Measurements from ENCODE around the gene TTLL8. TPM values are rescaled to one million over a fixed set of nuclear protein-coding genes. Genes with fewer than 3 reads are reported as not detected.

TTLL8 gene
- total RNA-seq (not detected), polyA plus RNA-seq (not detected)
- long read RNA-seq, donor 1 = 0 reads
- long read RNA-seq, donor 2 = 0 reads
- long read RNA-seq, donor 3 = 0 reads
- long read RNA-seq, donor 4 = 0 reads
- long read RNA-seq, donor 5 = 0 reads
- long read RNA-seq, donor 6 = 0 reads
- long read RNA-seq, donor 7 = 0 reads
- long read RNA-seq, donor 8 = 0 reads
- long read RNA-seq, donor 9 = 0 reads
- long read RNA-seq, donor 10 = 0 reads

DNA sequence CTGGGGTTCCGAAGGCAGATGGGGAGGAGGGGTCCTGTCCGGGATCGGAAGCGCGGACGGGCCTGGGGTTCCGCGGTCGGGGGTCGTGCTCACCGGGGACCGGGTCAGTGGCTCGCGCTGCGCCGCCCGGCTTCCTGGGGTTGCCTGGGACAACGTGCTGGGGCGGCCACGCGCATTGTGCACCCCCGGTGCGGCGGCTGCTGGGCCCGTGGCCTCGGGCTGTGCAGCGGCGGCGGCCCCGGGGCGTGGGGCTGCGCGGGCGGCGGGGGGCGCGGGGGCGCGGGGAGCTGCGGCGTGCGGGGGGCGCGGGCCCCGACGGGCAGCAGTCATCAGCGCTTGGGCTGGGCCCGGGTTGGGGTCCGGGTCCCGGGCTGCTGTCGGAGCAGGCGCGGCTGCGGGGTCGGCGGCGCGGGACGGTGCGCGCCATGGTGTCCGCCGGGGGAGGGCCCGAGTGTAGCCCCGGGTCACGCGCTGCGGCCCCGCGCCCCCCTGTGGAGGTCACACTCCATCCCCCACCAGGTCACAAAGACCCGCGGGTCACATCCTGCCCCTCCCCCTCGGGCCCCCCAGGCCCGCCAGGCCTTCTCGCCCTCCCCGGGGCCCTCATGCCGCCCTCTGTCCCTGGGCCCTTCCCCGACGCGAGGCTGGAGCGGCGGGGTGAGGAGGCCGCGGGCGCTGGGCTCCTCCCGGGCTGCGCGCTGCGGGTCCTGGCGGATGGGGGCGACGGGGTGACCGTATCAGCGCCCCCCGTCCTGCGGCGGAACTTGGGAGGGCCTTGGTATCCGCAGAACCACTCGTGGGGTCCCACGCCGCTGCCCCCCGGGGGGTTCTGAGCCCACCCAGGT is at the start of gene TTLL8:
Gene TTLL8 (minus strand): TSS at position 238 of the 845 bp plus-strand sequence.
- DNase-seq = no peak
- TF ChIP-seq, protein P1, sequence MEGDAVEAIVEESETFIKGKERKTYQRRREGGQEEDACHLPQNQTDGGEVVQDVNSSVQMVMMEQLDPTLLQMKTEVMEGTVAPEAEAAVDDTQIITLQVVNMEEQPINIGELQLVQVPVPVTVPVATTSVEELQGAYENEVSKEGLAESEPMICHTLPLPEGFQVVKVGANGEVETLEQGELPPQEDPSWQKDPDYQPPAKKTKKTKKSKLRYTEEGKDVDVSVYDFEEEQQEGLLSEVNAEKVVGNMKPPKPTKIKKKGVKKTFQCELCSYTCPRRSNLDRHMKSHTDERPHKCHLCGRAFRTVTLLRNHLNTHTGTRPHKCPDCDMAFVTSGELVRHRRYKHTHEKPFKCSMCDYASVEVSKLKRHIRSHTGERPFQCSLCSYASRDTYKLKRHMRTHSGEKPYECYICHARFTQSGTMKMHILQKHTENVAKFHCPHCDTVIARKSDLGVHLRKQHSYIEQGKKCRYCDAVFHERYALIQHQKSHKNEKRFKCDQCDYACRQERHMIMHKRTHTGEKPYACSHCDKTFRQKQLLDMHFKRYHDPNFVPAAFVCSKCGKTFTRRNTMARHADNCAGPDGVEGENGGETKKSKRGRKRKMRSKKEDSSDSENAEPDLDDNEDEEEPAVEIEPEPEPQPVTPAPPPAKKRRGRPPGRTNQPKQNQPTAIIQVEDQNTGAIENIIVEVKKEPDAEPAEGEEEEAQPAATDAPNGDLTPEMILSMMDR (IDR thresholded peaks at IDR 0.05) = no peak
- no peak for TF ChIP-seq POLR2A (IDR thresholded peaks at IDR 0.05)
- peak within 1 kb of the TSS in 1 of 4 donors; percentile 34 for H3K4me3 ChIP-seq
- no peaks in the 10 kb centered on the region for H3K9me3 ChIP-seq (replicated peaks in 1 of 3)
- peaks cover 27% of the 10 kb centered on the region for H3K27me3 ChIP-seq
- intact Hi-C loops (cut with DNase I) = no loop called here
- WGBS, 4 donors = 6 to 40% (median 14%) methylated on average over 8 to 101 of the region's 102 CpGs
- peaks cover 0 to 5% of the 10 kb centered on the region in 2 donors for H3K4me1 ChIP-seq (replicated peaks in 1 of 2)
- H3K27ac ChIP-seq = no peak within 1 kb of the TSS
- no peaks in the 10 kb centered on the region for H3K36me3 ChIP-seq (replicated peaks in 1 of 2)

DNA sequence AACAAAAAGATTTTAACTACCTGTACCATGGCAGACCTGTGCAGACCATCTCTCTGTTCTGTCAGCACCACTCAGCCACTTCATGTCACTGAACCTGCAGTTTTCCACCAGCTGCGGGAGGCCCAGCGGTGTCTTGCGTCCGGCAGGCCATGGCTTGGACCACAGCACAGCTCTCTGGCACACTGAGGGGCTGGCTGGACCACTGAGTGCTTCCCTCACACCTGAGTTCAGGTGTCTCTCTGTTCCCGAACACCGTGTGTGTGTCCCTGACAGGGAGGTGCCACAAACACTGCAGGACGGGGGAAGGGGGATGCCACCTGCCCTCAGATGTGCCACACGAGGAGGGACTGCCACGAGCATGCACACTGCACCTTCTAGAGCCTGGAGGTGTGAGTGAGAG is 49.4 kb upstream of the TTLL8 start:
- WGBS, 4 donors = 73 to 87% (median 82%) methylated on average over 6 to 9 of the region's 9 CpGs

DNA sequence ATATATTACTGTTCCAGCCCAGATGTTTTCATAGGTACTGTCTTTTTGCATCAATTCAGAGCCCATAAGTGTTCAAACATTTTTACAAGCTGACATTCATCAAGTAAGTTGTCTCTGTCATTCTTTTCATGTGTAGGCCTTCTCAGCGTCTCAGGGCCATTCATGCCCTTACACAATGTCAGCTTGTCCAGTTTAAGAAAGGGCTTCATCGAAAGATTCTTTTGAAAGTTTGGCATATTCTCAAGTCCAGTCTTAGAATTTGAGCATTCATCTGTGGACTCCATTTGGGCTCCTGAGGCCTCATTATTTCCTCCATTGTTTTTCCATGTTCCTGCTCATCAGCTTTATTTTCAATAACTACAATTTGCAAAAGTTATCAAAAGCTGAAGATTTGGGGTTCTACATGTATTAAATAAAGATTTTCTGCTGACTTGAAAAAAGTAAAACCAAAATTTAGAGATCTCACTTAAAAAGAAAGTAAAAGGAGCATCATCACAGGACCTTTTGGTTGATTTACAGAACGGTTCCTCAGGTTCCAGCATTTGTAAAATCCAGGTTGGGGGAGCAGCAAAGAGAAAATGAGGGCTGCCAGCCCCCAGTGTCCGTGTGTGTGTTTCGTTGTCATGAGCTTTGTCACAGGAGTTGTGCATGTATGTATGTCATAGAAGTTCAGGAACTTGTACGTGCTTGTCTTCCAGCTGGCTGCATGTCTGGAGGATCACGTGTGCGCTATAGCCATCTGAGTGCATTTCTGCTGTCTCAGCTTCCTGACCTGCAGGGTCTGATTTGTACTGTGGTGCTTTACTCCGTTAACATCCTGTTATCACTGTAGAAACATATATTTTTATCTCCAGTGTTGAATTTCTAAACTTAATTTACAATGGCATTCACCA is 47.4 kb upstream of the TTLL8 start:
- H3K36me3 ChIP-seq (replicated peaks in 1 of 2) = no peaks in the 10 kb centered on the region
- no peaks in the 10 kb centered on the region for H3K9me3 ChIP-seq (replicated peaks in 1 of 3)
- H3K27ac ChIP-seq = no peak overlapping the region
- no peak overlapping the region for H3K4me3 ChIP-seq
- H3K4me1 ChIP-seq (replicated peaks in 1 of 2) = no peaks in the 10 kb centered on the region
- peaks cover 10% of the 10 kb centered on the region for H3K27me3 ChIP-seq
- 51 to 65% (median 56%) methylated on average over 6 to 9 of the region's 9 CpGs for WGBS, 4 donors
- peak in 2 of 7 donors; percentile 21 to 39 for DNase-seq
- intact Hi-C loops (cut with DNase I) = no loop called here
- no peak for TF ChIP-seq POLR2A (IDR thresholded peaks at IDR 0.05)
- TF ChIP-seq, protein P1 (IDR thresholded peaks at IDR 0.05) = no peak

More for the DNA sequence above, 49.4 kb upstream of the TTLL8 start:
- Histone ChIP-seq H3K36me3 (replicated peaks in 1 of 2) (no peaks in the 10 kb centered on the region), H3K9me3 (replicated peaks in 1 of 3) (no peaks in the 10 kb centered on the region), H3K27me3 (peaks cover 9% of the 10 kb centered on the region), H3K4me1 (replicated peaks in 1 of 2) (no peaks in the 10 kb centered on the region), H3K4me3 (no peak overlapping the region), H3K27ac (no peak overlapping the region)
- intact Hi-C loops (cut with DNase I) = no loop called here
- no peak for DNase-seq
- TF ChIP-seq, protein P1 (IDR thresholded peaks at IDR 0.05) = no peak
- no peak for TF ChIP-seq POLR2A (IDR thresholded peaks at IDR 0.05)

DNA sequence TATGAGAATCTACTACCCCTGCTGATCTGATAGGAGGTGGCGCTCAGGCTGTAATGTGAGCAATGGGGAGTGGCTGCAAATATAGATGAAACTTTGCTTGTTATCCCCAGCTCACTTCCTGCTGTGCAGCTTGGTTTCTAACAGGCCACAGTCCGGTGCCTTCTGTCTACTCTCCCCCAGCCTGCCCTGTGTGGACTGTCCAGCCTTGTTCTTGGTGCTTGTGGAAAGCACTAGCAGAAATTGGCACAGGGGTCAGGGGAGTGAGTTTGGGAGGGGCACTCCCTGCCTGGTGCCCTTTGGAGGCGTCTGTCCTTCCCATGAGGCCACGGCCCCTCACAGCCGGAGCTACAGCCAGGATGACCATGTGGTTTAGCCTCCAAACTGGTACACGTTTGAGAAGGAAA is 46.0 kb upstream of the TTLL8 start:
- Histone ChIP-seq H3K4me3 (no peak overlapping the region), H3K4me1 (replicated peaks in 1 of 2) (no peaks in the 10 kb centered on the region), H3K27ac (no peak overlapping the region), H3K9me3 (replicated peaks in 1 of 3) (no peaks in the 10 kb centered on the region), H3K27me3 (peaks cover 10% of the 10 kb centered on the region), H3K36me3 (replicated peaks in 1 of 2) (no peaks in the 10 kb centered on the region)
- no peak for DNase-seq
- 71 to 86% (median 76%) methylated on average over 5 to 6 of the region's 6 CpGs for WGBS, 4 donors
- intact Hi-C loops (cut with DNase I) = no loop called here
- TF ChIP-seq POLR2A (IDR thresholded peaks at IDR 0.05) = no peak
- TF ChIP-seq, protein P1 (IDR thresholded peaks at IDR 0.05) = no peak
